CD14-positive monocyte (primary cell): ENCODE data around the gene KIF24. TPM values are rescaled to one million over a fixed set of nuclear protein-coding genes. Genes with fewer than 3 reads are reported as not detected.

Experiments
- DNase-seq, 3 donors: peaks; one replicate each; pipeline ENCODE4 v3.0.0-alpha.2; 2011 to 2022
- H2AFZ ChIP-seq: 2 replicates; pipeline ENCODE4 v1.6.0; 2012; ENCODE audit warnings: mild to moderate bottlenecking, low read depth, low read length, inconsistent platforms; ENCODE audit not compliant: insufficient read depth, poor library complexity, severe bottlenecking
- H3K27ac ChIP-seq, 2 donors: 1 replicate in 1 of 2; 2 replicates in 1 of 2; pipeline ENCODE4 v1.5.1; 2012 to 2013; ENCODE audit warnings: low read length in 2 of 2, control low read depth in 1 of 2, inconsistent platforms in 1 of 2, low read depth in 1 of 2, mild to moderate bottlenecking in 1 of 2
- H3K27me3 ChIP-seq, 2 donors: one replicate each; pipeline versions ENCODE4 v1.6.0 to v1.6.1; 2011 to 2013; ENCODE audit warnings: low read length in 2 of 2; ENCODE audit not compliant: control insufficient read depth in 2 of 2, insufficient read depth in 2 of 2
- H3K36me3 ChIP-seq, 2 donors: replicated peaks in 1 of 2; 1 replicate in 1 of 2; 2 replicates in 1 of 2; pipeline versions ENCODE4 v1.5.1 to v1.6.1; 2012 to 2013; ENCODE audit warnings: low read length in 2 of 2, control low read depth in 1 of 2, inconsistent platforms in 1 of 2, mild to moderate bottlenecking in 1 of 2; ENCODE audit not compliant: insufficient read depth in 2 of 2, control insufficient read depth in 1 of 2
- H3K4me1 ChIP-seq, 2 donors: 1 replicate in 1 of 2; 2 replicates in 1 of 2; pipeline versions ENCODE4 v1.5.1 to v1.6.1; 2012 to 2013; ENCODE audit warnings: low read length in 2 of 2, control low read depth in 1 of 2, inconsistent platforms in 1 of 2, mild to moderate bottlenecking in 1 of 2, moderate library complexity in 1 of 2; ENCODE audit not compliant: insufficient read depth in 2 of 2, control insufficient read depth in 1 of 2
- H3K4me2 ChIP-seq: replicated peaks from 2 replicates; pipeline ENCODE3; 2012; ENCODE audit warnings: low read length, moderate library complexity, mild to moderate bottlenecking; ENCODE audit not compliant: poor library complexity, severe bottlenecking; ENCODE audit errors: extremely low read depth
- H3K4me3 ChIP-seq, 3 experiments: fragments of 200-600 bp in 1 of 3; sonication (generic) in 1 of 3; replicated peaks in 1 of 3; 1 replicate in 2 of 3; 2 replicates in 1 of 3; pipeline ENCODE4 v1.5.1; 2011 to 2013; ENCODE audit warnings: low read length in 3 of 3, mild to moderate bottlenecking in 3 of 3, control low read depth in 2 of 3, low read depth in 2 of 3, inconsistent platforms in 1 of 3, moderate library complexity in 1 of 3
- H3K79me2 ChIP-seq: 2 replicates; pipeline ENCODE4 v1.6.0; 2012; ENCODE audit warnings: mild to moderate bottlenecking, control low read depth, inconsistent platforms, low read length, moderate library complexity; ENCODE audit not compliant: insufficient read depth
- H3K9ac ChIP-seq: 2 replicates; pipeline ENCODE4 v1.6.0; 2017; ENCODE audit warnings: low read length, mild to moderate bottlenecking; ENCODE audit not compliant: insufficient read depth, poor library complexity, severe bottlenecking
- H3K9me3 ChIP-seq, 2 donors: replicated peaks in 1 of 2; 1 replicate in 1 of 2; 2 replicates in 1 of 2; pipeline versions ENCODE4 v1.5.1 to v1.6.1; 2012 to 2013; ENCODE audit warnings: low read length in 2 of 2, control low read depth in 1 of 2; ENCODE audit not compliant: control insufficient read depth in 1 of 2, insufficient read depth in 1 of 2
- H4K20me1 ChIP-seq: 2 replicates; pipeline ENCODE4 v1.6.0; 2012; ENCODE audit warnings: mild to moderate bottlenecking, low read length, control low read depth, moderate library complexity; ENCODE audit not compliant: insufficient read depth
- H3K27ac Mint-ChIP-seq, 7 donors: one replicate each; pipeline ENCODE4 v1.8.0; 2020; ENCODE audit warnings: mild to moderate bottlenecking in 7 of 7, mixed read lengths in 7 of 7, moderate library complexity in 6 of 7, inconsistent platforms in 2 of 7
- H3K27me3 Mint-ChIP-seq, 3 donors: one replicate each; pipeline ENCODE4 v1.8.0; 2021 to 2022; ENCODE audit warnings: low read depth in 3 of 3, mild to moderate bottlenecking in 3 of 3, mixed read lengths in 3 of 3, moderate library complexity in 3 of 3, inconsistent platforms in 1 of 3
- H3K36me3 Mint-ChIP-seq, 2 donors: one replicate each; pipeline ENCODE4 v1.8.0; 2020; ENCODE audit warnings: mixed read lengths in 2 of 2, inconsistent platforms in 1 of 2, mild to moderate bottlenecking in 1 of 2
- H3K4me1 Mint-ChIP-seq: one replicate; pipeline ENCODE4 v1.8.0; 2020; ENCODE audit warnings: mild to moderate bottlenecking, mixed read lengths
- H3K4me3 Mint-ChIP-seq, 2 donors: one replicate each; pipeline ENCODE4 v1.8.0; 2020; ENCODE audit warnings: mild to moderate bottlenecking in 2 of 2, mixed read lengths in 2 of 2, moderate library complexity in 1 of 2
- H3K9me3 Mint-ChIP-seq, 7 donors: one replicate each; pipeline ENCODE4 v1.8.0; 2020 to 2022; ENCODE audit warnings: mixed read lengths in 7 of 7, mild to moderate bottlenecking in 6 of 7, moderate library complexity in 6 of 7, inconsistent platforms in 2 of 7
- CTCF ChIP-seq: fragments of 200-600 bp; IDR thresholded peaks from one replicate; pipeline ENCODE4 v1.8.0; 2022; ENCODE audit warnings: antibody characterized with exemption, mild to moderate bottlenecking
- WGBS: methylation state at CpG from one replicate; pipeline ENCODE4 v1.1.5; 2013; ENCODE audit warnings: missing lambda C conversion rate; ENCODE audit not compliant: insufficient coverage; 5-methylcytosine and 5-hydroxymethylcytosine counted together
- intact Hi-C, 2 donors: fragments of 100-400 bp; cut with micrococcal nuclease; formaldehyde crosslinking; loops; one replicate each; pipeline versions ENCODE4 v1.15.0 to v1.15.1; 2023
- polyA plus RNA-seq, 3 donors: library from polyadenylated mRNA; depleted of rRNA in 1 of 3; unstranded in 2 of 3; stranded (reverse) in 1 of 3; fragments of 300-500 nt in 2 of 3; fragments of >200 nt in 1 of 3; fragmentation: Illumina TruSeq in 2 of 3; gene quantifications; 1 replicate in 2 of 3; 2 replicates in 1 of 3; pipeline ENCODE4 v1.2.3, GENCODE V29; 2012 to 2021

KIF24 gene
- polyA plus RNA-seq, 3 donors, result 0.13 to 0.31 TPM; not detected in 1

- Mint-ChIP-seq H3K9me3 (peaks cover 7 to 22% (median 18%) of the 10 kb centered on the region in 7 donors), H3K4me3 (peak overlapping the region in 1 of 2 donors; percentile 8), H3K36me3 (peaks cover 0 to 6% of the 10 kb centered on the region in 2 donors), H3K27ac (no peak overlapping the region), H3K27me3 (peaks cover 12 to 28% (median 17%) of the 10 kb centered on the region in 3 donors), H3K4me1 (peaks cover 15% of the 10 kb centered on the region)
- Histone ChIP-seq H3K27me3 (peaks cover 0 to 7% of the 10 kb centered on the region in 2 donors), H3K4me1 (peaks cover 14 to 19% of the 10 kb centered on the region in 2 donors), H2AFZ (no peak overlapping the region), H3K4me3 (no peak overlapping the region), H3K9me3 (peaks cover 15 to 22% of the 10 kb centered on the region in 2 donors), H3K27ac (no peak overlapping the region), H3K9ac (no peak overlapping the region), H3K4me2 (no peak overlapping the region), H3K36me3 (no peaks in the 10 kb centered on the region), H4K20me1 (no peaks in the 10 kb centered on the region), H3K79me2 (no peaks in the 10 kb centered on the region)
- no peak for DNase-seq
- WGBS, result 69% methylated on average over 2 of the region's 2 CpGs
- intact Hi-C loops, result no loop called here
- TF ChIP-seq CTCF, result no peak
Measured at GRCh38 chr9:34373749-34374148, 44.7 kb upstream of the KIF24 start.

- peaks cover 0 to 7% of the 10 kb centered on the region in 2 donors for H3K27me3 ChIP-seq
- intact Hi-C loops, result no loop called here
- H3K9me3 ChIP-seq, result peaks cover 15 to 22% of the 10 kb centered on the region in 2 donors
- H3K27ac ChIP-seq, result no peak overlapping the region
- no peak for TF ChIP-seq CTCF
- no peak overlapping the region for H2AFZ ChIP-seq
- no peaks in the 10 kb centered on the region for H3K79me2 ChIP-seq
- no peaks in the 10 kb centered on the region for H3K36me3 ChIP-seq
- H3K9ac ChIP-seq, result no peak overlapping the region
- 99% methylated on average over 38 of the region's 41 CpGs for WGBS
- peaks cover 14 to 19% of the 10 kb centered on the region in 2 donors for H3K4me1 ChIP-seq
- H3K4me1 Mint-ChIP-seq, result peaks cover 15% of the 10 kb centered on the region
- peaks cover 0 to 7% of the 10 kb centered on the region in 2 donors for H3K36me3 Mint-ChIP-seq
- peaks cover 7 to 25% (median 18%) of the 10 kb centered on the region in 7 donors for H3K9me3 Mint-ChIP-seq
- H4K20me1 ChIP-seq, result no peaks in the 10 kb centered on the region
- no peak overlapping the region for H3K4me3 ChIP-seq
- no peak overlapping the region for H3K4me2 ChIP-seq
- peak overlapping the region in 1 of 2 donors; percentile 31 for H3K4me3 Mint-ChIP-seq
- DNase-seq, result no peak
- H3K27me3 Mint-ChIP-seq, result peaks cover 12 to 21% (median 17%) of the 10 kb centered on the region in 3 donors
- peak overlapping the region in 1 of 7 donors; percentile 27 for H3K27ac Mint-ChIP-seq
Measured at GRCh38 chr9:34372467-34373011, 43.5 kb upstream of the KIF24 start.
